HG02943 (cell line): ENCODE data around the gene PDIA2.
"Not testable (repeated sequence)": the region's sequence is repeated elsewhere in the genome, so short reads cannot be mapped to it uniquely, and the experiment has no call there.

ENCODE experiments used
- ATAC-seq: cut with Tn5 transposase; IDR thresholded peaks from one replicate; pipeline ENCODE4 v1.9.1; 2021; ENCODE audit warnings: mild to moderate bottlenecking, low read depth, moderate library complexity; ENCODE audit not compliant: unreplicated experiment

PDIA2 gene

GRCh38 chr16:324451-325334 is 41.7 kb downstream of the PDIA2 start:
- ATAC-seq = no peak

GRCh38 chr16:325375-326145 is 42.6 kb downstream of the PDIA2 start:
- no peak for ATAC-seq

GRCh38 chr16:330741-331140 is 47.8 kb downstream of the PDIA2 start:
- ATAC-seq = no peak

- not testable (repeated sequence) for ATAC-seq
Measured at GRCh38 chr16:331181-331814, 48.3 kb downstream of the PDIA2 start.

GRCh38 chr16:333406-334094 is 50.6 kb downstream of the PDIA2 start:
- ATAC-seq = no peak

- not testable (repeated sequence) for ATAC-seq
Measured at GRCh38 chr16:334164-334832, 51.3 kb downstream of the PDIA2 start.

- not testable (repeated sequence) for ATAC-seq
Measured at GRCh38 chr16:334861-335632, 52.1 kb downstream of the PDIA2 start.

- no peak for ATAC-seq
Measured at GRCh38 chr16:336269-336668, 53.3 kb downstream of the PDIA2 start.
